ENCODE data around the gene LTBP2.
A peak's percentile ranks its signal among the peaks of the same experiment; 100 is the strongest.

LTBP2 gene

DNA sequence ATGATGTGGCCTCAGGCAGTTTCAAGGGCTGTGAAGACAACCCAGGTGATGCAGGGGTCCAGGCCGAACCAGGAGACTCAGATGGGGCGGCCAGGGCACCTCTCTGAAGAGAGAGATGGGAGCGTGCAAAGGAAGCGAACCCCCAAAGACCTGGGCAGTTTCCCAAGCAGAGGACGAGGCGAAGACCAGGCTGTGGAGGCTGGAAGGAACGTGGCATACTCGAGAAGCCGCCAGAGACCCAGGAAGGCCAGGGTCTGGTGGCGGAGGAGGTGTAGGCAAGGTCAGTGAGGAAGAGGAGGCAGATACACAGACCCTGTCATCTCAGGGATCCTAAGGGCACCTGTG, 24.7 kb downstream of the LTBP2 start:
- no peak for DNase-seq

- no peak for DNase-seq
Observed at GRCh38 chr14:74586681-74587362, 25.2 kb downstream of the LTBP2 start.

DNA sequence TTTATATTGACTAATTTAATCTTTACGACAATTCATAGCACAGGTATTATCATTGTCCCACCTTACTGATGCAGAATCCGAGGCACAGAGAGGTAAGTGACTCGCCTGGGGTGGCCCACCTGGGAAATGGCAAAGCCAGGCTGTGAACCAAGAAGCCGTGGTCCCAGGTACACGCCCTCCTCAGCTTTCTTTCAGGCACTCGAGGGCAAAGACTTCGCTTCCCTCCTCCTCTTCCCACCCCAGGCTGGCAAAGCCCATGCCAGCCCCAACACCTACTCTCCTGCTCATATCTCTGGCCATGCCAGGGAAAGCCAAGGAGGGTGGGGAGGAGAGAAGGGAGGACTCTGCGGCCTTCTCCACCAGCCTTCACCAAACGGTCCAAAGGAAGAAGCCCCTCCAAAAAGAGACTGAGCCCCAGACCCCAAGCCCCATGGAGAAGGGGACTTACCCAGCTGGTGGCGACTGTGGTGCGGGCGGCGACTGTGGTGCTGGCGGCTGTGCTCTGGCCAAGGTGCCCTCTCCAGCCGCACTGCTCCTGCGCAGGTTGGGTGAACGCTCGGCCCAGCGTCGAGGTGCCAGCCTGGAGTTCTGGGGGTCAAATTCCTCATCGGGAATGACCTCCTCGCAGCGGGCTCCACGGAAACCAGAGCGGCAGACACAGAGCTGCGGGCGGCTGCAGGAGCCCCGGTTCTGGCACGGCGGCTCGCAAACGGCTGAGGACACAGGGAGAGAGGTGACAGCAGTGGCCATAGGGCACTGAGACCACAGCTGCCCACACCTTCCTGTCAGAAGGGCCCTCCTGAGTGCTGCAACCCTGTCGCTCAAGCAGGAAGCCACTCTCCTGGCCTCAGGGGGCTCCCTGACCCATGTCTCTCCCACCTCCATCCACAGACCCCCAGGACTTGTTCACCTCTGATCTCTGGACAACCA, 26.4 kb downstream of the LTBP2 start:
- DNase-seq, result no peak

GRCh38 chr14:74584951-74585350, 27.1 kb downstream of the LTBP2 start:
- no peak for DNase-seq

DNA sequence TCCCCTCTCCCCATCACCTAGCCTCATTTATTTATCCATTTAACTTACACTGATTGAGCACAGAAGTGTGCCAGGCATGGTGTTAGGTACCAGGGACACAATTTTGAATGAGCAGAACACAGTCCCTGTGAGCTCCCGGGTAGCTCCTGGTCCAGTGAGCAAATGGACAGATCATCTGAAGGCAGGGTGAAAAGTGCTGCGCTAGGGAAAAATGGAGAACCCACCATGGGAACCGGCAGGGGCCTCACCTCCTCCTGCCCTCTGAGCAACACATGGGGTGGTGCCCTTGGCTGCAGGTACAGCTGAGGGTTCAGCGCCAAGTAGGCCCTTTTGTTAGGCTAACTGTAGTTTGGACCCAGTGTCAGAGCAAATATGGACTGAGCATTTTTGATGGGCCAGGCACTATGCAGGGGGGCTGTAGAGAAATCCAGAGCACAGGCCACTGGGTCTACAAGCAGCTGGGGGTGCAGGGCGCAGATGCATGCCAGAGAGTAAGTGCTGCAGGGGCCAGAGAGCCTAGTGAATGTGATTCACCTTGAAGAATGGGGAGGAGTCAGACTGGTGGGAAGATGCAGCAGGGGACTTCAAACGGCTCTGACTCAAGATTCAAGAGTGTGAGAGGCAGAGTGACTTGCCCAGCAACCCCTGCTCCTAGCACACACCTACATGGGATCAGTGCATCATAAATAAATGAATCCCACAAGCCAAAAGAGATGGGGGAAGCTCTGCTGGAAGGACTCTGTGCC, 28.2 kb downstream of the LTBP2 start:
- peak; percentile 31 for DNase-seq

GRCh38 chr14:74582910-74583581, 29.0 kb downstream of the LTBP2 start:
- DNase-seq, result no peak

GRCh38 chr14:74580275-74580672, 31.8 kb downstream of the LTBP2 start:
- DNase-seq, result no peak

- no peak for DNase-seq
Observed at GRCh38 chr14:74579447-74580274, 32.4 kb downstream of the LTBP2 start.

- DNase-seq, result no peak
Observed at GRCh38 chr14:74578479-74578878, 33.6 kb downstream of the LTBP2 start.

DNA sequence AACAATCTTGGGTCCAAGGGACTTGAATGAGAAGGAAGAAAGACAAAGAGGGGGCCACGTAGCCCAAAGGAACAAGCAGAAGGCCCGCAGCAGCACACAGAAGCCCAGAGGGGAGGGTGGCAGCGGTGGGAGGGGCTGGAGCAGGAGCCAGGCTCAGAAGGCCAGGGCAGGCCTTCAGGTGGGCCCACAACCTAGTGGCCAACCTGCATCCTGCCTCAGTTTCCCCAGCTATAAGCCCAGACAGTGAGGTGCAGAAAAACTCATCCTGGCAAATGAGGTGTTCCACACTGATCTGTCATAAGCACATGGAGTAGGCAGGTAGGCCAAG, 34.1 kb downstream of the LTBP2 start:
- no peak for DNase-seq

GRCh38 chr14:74577247-74577947, 34.6 kb downstream of the LTBP2 start:
- DNase-seq, result no peak

- DNase-seq, result no peak
Observed at GRCh38 chr14:74575936-74576335, 36.1 kb downstream of the LTBP2 start.

GRCh38 chr14:74575507-74575906, 36.5 kb downstream of the LTBP2 start:
- no peak for DNase-seq

DNA sequence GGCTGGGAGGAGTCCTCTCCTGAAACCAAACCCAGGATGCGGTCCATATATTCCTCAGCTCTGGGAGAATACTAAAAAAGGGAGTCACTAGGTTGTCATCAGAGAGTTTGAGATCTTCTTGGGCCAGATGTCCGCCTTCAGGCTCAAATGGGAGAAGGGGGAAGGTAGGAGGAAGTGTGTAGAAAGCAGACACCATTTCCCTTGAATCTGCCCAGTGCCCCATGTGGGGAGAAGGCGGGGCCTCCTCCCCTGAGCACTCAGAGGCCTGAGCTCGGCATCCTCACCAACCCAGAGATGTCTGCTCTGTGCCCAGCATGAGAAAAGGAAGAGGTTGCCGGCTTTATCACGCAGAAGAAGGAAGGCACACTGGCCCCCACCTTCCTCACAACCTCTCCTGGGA, 37.3 kb downstream of the LTBP2 start:
- DNase-seq, result no peak

GRCh38 chr14:74574090-74574433, 38.0 kb downstream of the LTBP2 start:
- DNase-seq, result no peak

DNA sequence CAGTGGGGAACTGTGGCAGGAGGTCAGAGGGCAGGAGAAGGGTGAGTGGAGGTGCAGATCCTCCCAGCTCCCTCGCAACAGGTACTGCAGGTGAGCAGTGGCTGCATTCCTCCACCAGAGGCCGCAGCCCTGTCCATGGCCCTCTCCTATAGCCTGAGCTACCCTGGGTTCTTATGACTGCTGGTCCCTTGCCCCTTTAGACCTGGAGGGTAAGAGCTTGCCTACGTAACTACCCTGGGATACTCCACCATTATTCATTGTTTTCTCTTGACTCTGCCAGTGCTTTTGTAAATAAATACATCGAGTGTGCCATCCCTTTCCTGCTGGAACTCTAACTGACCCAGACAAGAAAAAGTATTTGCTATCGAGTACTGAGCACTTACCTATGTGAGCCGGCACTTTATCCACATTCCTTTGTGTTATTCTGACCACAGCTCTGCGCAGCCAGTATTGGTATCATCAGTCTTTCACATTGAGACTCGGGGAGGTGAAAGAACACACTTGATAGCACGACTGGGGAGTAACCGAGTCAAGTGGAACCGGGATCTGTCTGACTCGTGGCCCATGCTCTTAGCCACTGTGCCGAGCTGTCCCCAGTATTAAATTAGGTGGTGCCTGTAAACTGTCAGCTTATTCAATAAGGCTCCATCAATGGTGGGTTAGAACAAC, 38.5 kb downstream of the LTBP2 start:
- DNase-seq, result no peak

DNA sequence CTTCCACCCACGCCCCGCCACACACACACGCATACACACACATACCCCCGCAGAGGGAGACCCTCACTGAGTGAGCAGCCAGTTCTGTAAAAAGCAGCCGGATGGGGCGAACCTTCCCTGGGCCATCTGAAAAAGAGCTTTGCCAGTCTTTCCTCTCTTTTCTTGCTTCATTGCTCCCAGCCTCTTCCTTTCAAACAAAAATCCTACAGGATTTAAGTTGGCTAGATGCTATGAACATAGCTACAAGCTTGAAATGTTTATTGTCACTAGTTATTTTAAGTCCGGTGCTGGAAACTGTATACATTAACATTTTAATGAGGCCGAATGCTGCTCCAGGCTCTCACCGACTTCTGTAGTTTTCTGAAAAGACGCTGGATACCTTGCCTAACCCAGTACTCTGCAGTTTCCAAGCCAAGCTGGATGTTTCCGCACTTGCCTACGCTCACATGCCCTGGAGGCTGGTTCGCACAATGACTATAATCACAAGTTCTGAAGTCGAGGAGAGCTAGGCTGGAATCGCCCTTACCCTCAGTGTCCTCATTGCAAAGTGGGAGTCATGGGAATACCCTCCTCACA, 39.2 kb downstream of the LTBP2 start:
- DNase-seq, result no peak

GRCh38 chr14:74571901-74572725, 39.9 kb downstream of the LTBP2 start:
- DNase-seq, result peak; percentile 78

DNA sequence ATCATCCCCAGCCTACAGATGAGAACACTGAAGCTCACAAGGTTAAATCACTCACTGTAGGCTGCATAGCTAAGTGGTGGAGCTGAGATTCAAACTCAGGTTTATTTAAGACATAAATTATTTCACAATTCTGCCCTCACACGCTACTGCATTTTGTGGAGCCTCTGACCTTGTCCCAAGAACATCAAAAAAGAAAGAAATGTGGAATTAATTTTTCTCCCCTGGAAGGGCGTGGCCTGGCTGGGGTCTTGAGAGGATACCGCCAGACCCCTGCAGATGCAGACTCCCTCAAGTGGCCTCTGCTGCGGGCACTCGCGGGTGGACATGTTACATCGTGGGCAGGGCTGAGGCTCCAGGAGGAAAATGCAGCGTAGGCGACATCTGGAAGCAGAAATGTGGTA, 40.6 kb downstream of the LTBP2 start:
- no peak for DNase-seq

- no peak for DNase-seq
Observed at GRCh38 chr14:74570696-74571095, 41.3 kb downstream of the LTBP2 start.
